SK-N-SH (cell line): ENCODE measurements around the gene PAN3. TPM values are rescaled to one million over a fixed set of nuclear protein-coding genes. Genes with fewer than 3 reads are reported as not detected.

Source experiments
- CTCF ChIA-PET: fragments of 300-600, 350-600 bp; formaldehyde crosslinking; extraction: SDS; loops from one replicate; lab custom pipeline; 2021; lab: Yijun Ruan, JAX
- POLR2A ChIA-PET: fragments of 350-600 bp; sonication (Branson Sonifier 250); formaldehyde crosslinking; extraction: SDS; loops from one replicate; lab custom pipeline; 2020; ENCODE audit warnings: antibody characterized with exemption, inconsistent platforms; lab: Yijun Ruan, JAX
- DNase-seq: peaks from one replicate; pipeline ENCODE4 v3.0.0; 2012
- H2AFZ ChIP-seq: fragments of 200-600 bp; sonication (generic); 2 replicates; pipeline ENCODE4 v1.8.1; 2016; ENCODE audit warnings: antibody characterized with exemption, mild to moderate bottlenecking, low read depth
- H3F3A ChIP-seq: fragments of 200-600 bp; sonication (generic); replicated peaks from 2 replicates; pipeline ENCODE3; 2016; ENCODE audit warnings: antibody characterized with exemption, mild to moderate bottlenecking; ENCODE audit not compliant: insufficient read depth
- H3K27ac ChIP-seq, 2 experiments: fragments of 200-500 bp in 1 of 2; fragments of 200-600 bp in 1 of 2; sonication (Bioruptor generic) in 1 of 2; sonication (generic), shearing (Covaris generic) in 1 of 2; 2 replicates each; pipeline versions ENCODE4 v1.5.1 to v1.6.1; 2014 to 2016; ENCODE audit warnings: low read depth in 2 of 2, inconsistent platforms in 1 of 2, low read length in 1 of 2, mild to moderate bottlenecking in 1 of 2, mixed read lengths in 1 of 2
- H3K27me3 ChIP-seq: fragments of 200-600 bp; sonication (generic), shearing (Covaris generic); 2 replicates; pipeline ENCODE4 v1.6.1; 2016; ENCODE audit warnings: mixed run types; ENCODE audit not compliant: insufficient read depth
- H3K36me3 ChIP-seq, 2 experiments: fragments of 200-500 bp in 1 of 2; fragments of 200-600 bp in 1 of 2; sonication (Bioruptor generic) in 1 of 2; sonication (generic) in 1 of 2; replicated peaks in 1 of 2; 2 replicates each; pipeline versions ENCODE3 to v1.5.1; 2014 to 2016; ENCODE audit warnings: low read length in 1 of 2, mild to moderate bottlenecking in 1 of 2; ENCODE audit not compliant: insufficient read depth in 2 of 2, control insufficient read depth in 1 of 2
- H3K4me1 ChIP-seq, 2 experiments: fragments of 200-500 bp in 1 of 2; fragments of 200-600 bp in 1 of 2; sonication (Bioruptor generic) in 1 of 2; sonication (generic), shearing (Covaris generic) in 1 of 2; 2 replicates each; pipeline versions ENCODE4 v1.5.1 to v1.6.1; 2014 to 2016; ENCODE audit warnings: low read depth in 1 of 2, low read length in 1 of 2, mixed run types in 1 of 2; ENCODE audit not compliant: insufficient read depth in 2 of 2, control insufficient read depth in 1 of 2
- H3K4me2 ChIP-seq: fragments of 200-600 bp; sonication (generic), shearing (Covaris generic); 2 replicates; pipeline ENCODE4 v1.6.1; 2017; ENCODE audit warnings: mixed run types
- H3K4me3 ChIP-seq, 2 experiments: fragments of 200-500 bp in 1 of 2; fragments of 200-600 bp in 1 of 2; sonication (Bioruptor generic) in 1 of 2; sonication (generic), shearing (Covaris generic) in 1 of 2; 2 replicates each; pipeline versions ENCODE4 v1.5.1 to v1.8.1; 2014 to 2016; ENCODE audit warnings: low read depth in 2 of 2, inconsistent platforms in 1 of 2, low read length in 1 of 2, mild to moderate bottlenecking in 1 of 2, mixed read lengths in 1 of 2, moderate library complexity in 1 of 2
- H3K79me2 ChIP-seq: fragments of 200-600 bp; sonication (generic); 2 replicates; pipeline ENCODE4 v1.8.1; 2017; ENCODE audit warnings: mild to moderate bottlenecking; ENCODE audit not compliant: insufficient read depth
- H3K9ac ChIP-seq: fragments of 200-600 bp; sonication (generic); 2 replicates; pipeline ENCODE4 v1.6.1; 2017; ENCODE audit warnings: mixed run types
- H3K9me2 ChIP-seq: fragments of 200-600 bp; sonication (generic); 2 replicates; pipeline ENCODE4 v1.6.1; 2017; ENCODE audit warnings: mixed run types
- H3K9me3 ChIP-seq: fragments of 200-600 bp; sonication (generic); 2 replicates; pipeline ENCODE4 v1.6.1; 2017; ENCODE audit warnings: mixed run types, mild to moderate bottlenecking, moderate library complexity
- H4K20me1 ChIP-seq: fragments of 200-600 bp; sonication (generic); 2 replicates; pipeline ENCODE4 v1.6.1; 2017; ENCODE audit warnings: mild to moderate bottlenecking, mixed run types; ENCODE audit not compliant: insufficient read depth
- FOSL2 ChIP-seq: IDR thresholded peaks from 2 replicates; pipeline ENCODE4 v1.4.0; 2012; ENCODE audit warnings: low read depth, mild to moderate bottlenecking, moderate library complexity, borderline replicate concordance
- JUND ChIP-seq: IDR thresholded peaks from 2 replicates; pipeline ENCODE4 v1.4.0; 2012
- MXI1 ChIP-seq: IDR thresholded peaks from 2 replicates; pipeline ENCODE4 v1.6.1; 2012; ENCODE audit warnings: mild to moderate bottlenecking, low read depth, low read length, improper control_type of control experiment
- NFIC ChIP-seq: IDR thresholded peaks from 2 replicates; pipeline ENCODE4 v1.4.0; 2012; ENCODE audit warnings: borderline replicate concordance
- NRF1 ChIP-seq: IDR thresholded peaks from 2 replicates; pipeline ENCODE4 v1.6.1; 2012; ENCODE audit warnings: low read depth, mild to moderate bottlenecking, low read length
- RCOR1 ChIP-seq: fragments of 150-350 bp; IDR thresholded peaks from 2 replicates; pipeline ENCODE4 v1.6.1; 2017; ENCODE audit warnings: antibody characterized with exemption, low read length
- REST ChIP-seq: IDR thresholded peaks from 2 replicates; pipeline ENCODE4 v1.6.1; 2012; ENCODE audit warnings: mild to moderate bottlenecking, low read depth, low read length, moderate library complexity
- SIN3A ChIP-seq: IDR thresholded peaks from 2 replicates; pipeline ENCODE4 v1.6.1; 2012; ENCODE audit warnings: low read depth, mild to moderate bottlenecking, low read length, moderate library complexity, borderline replicate concordance
- SMC3 ChIP-seq: IDR thresholded peaks from 2 replicates; pipeline ENCODE4 v1.6.1; 2012; ENCODE audit warnings: low read depth, low read length, improper control_type of control experiment
- TAF1 ChIP-seq: IDR thresholded peaks from 2 replicates; pipeline ENCODE4 v1.6.1; 2012; ENCODE audit warnings: low read depth, mild to moderate bottlenecking, low read length, moderate library complexity, borderline replicate concordance
- TCF12 ChIP-seq: IDR thresholded peaks from 2 replicates; pipeline ENCODE4 v1.4.0; 2012
- USF2 ChIP-seq: fragments of 150-350 bp; IDR thresholded peaks from 2 replicates; pipeline ENCODE4 v1.6.1; 2017; ENCODE audit warnings: antibody characterized with exemption, low read length, low read depth, borderline replicate concordance
- YY1 ChIP-seq: IDR thresholded peaks from 2 replicates; pipeline ENCODE4 v1.4.0; 2012; ENCODE audit warnings: low read depth, mild to moderate bottlenecking
- WGBS: methylation state at CpG from one replicate; pipeline ENCODE4 v1.1.6; 2017; ENCODE audit warnings: low lambda C conversion rate; 5-methylcytosine and 5-hydroxymethylcytosine counted together
- polyA plus RNA-seq, 3 experiments: library from polyadenylated mRNA; depleted of rRNA; stranded (reverse); fragments of >200 nt; gene quantifications; 2 replicates each; pipeline ENCODE4 v1.2.3, GENCODE V29; 2012
- TF ChIP-seq, protein P1 (sequence below): fragments of 200-600 bp; sonication (generic); IDR thresholded peaks from 2 replicates; pipeline ENCODE4 v1.6.1; 2017; ENCODE audit warnings: antibody characterized with exemption, mild to moderate bottlenecking, moderate library complexity
- TF ChIP-seq, protein P2 (sequence below): IDR thresholded peaks from 2 replicates; pipeline ENCODE4 v1.4.0; 2012; ENCODE audit warnings: low read depth, borderline replicate concordance

The PAN3 gene
- polyA plus RNA-seq, 1 of the 3 experiments (the other 2 are of a cell fraction), result 6.4 TPM

GRCh38 chr13:28319528-28319927 lies 181.2 kb downstream of the PAN3 start:
- Histone ChIP-seq H3K4me2 (no peak overlapping the region), H3F3A (no peaks in the 10 kb centered on the region), H3K9me2 (no peaks in the 10 kb centered on the region), H3K9ac (no peak overlapping the region), H2AFZ (no peak overlapping the region)
- 70% methylated on average over 5 of the region's 5 CpGs for WGBS
- TF ChIP-seq JUND, result no peak
- TF ChIP-seq FOSL2, result no peak
- no peak for TF ChIP-seq NRF1
- TF ChIP-seq RCOR1, result no peak
- no peak for TF ChIP-seq TCF12
- no peak for TF ChIP-seq NFIC
- no peak for TF ChIP-seq YY1
- TF ChIP-seq MXI1, result no peak
- no peak for TF ChIP-seq TAF1
- TF ChIP-seq USF2, result no peak
- TF ChIP-seq, protein P1, sequence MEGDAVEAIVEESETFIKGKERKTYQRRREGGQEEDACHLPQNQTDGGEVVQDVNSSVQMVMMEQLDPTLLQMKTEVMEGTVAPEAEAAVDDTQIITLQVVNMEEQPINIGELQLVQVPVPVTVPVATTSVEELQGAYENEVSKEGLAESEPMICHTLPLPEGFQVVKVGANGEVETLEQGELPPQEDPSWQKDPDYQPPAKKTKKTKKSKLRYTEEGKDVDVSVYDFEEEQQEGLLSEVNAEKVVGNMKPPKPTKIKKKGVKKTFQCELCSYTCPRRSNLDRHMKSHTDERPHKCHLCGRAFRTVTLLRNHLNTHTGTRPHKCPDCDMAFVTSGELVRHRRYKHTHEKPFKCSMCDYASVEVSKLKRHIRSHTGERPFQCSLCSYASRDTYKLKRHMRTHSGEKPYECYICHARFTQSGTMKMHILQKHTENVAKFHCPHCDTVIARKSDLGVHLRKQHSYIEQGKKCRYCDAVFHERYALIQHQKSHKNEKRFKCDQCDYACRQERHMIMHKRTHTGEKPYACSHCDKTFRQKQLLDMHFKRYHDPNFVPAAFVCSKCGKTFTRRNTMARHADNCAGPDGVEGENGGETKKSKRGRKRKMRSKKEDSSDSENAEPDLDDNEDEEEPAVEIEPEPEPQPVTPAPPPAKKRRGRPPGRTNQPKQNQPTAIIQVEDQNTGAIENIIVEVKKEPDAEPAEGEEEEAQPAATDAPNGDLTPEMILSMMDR, result no peak
- no peak for TF ChIP-seq REST
- TF ChIP-seq, protein P2, sequence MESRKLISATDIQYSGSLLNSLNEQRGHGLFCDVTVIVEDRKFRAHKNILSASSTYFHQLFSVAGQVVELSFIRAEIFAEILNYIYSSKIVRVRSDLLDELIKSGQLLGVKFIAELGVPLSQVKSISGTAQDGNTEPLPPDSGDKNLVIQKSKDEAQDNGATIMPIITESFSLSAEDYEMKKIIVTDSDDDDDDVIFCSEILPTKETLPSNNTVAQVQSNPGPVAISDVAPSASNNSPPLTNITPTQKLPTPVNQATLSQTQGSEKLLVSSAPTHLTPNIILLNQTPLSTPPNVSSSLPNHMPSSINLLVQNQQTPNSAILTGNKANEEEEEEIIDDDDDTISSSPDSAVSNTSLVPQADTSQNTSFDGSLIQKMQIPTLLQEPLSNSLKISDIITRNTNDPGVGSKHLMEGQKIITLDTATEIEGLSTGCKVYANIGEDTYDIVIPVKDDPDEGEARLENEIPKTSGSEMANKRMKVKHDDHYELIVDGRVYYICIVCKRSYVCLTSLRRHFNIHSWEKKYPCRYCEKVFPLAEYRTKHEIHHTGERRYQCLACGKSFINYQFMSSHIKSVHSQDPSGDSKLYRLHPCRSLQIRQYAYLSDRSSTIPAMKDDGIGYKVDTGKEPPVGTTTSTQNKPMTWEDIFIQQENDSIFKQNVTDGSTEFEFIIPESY, result no peak
- TF ChIP-seq SMC3, result no peak
- no peak for TF ChIP-seq SIN3A
- TF ChIP-seq, all 33 proteins: peak for 0
- Histone ChIP-seq H3K9me3 (no peaks in the 10 kb centered on the region), H3K79me2 (no peaks in the 10 kb centered on the region), H3K27me3 (no peaks in the 10 kb centered on the region), H3K4me1 (peaks cover 10 to 11% of the 10 kb centered on the region in 2 experiments; a peak in 3 of 4 replicates), H3K36me3 (no peaks in the 10 kb centered on the region), H3K4me3 (no peak overlapping the region), H3K27ac (no peak overlapping the region), H4K20me1 (no peaks in the 10 kb centered on the region)
- ChIA-PET POLR2A (no interaction called here), CTCF (no interaction called here)
- DNase-seq, result no peak
